ENCODE results near the gene GPATCH4. TPM values are rescaled to one million over a fixed set of nuclear protein-coding genes. Genes with fewer than 3 reads are reported as not detected.
A peak's percentile ranks its signal among the peaks of the same experiment; 100 is the strongest.

Gene GPATCH4
- total RNA-seq, 1 experiment from 2014 or later, result 37.3 TPM

DNA sequence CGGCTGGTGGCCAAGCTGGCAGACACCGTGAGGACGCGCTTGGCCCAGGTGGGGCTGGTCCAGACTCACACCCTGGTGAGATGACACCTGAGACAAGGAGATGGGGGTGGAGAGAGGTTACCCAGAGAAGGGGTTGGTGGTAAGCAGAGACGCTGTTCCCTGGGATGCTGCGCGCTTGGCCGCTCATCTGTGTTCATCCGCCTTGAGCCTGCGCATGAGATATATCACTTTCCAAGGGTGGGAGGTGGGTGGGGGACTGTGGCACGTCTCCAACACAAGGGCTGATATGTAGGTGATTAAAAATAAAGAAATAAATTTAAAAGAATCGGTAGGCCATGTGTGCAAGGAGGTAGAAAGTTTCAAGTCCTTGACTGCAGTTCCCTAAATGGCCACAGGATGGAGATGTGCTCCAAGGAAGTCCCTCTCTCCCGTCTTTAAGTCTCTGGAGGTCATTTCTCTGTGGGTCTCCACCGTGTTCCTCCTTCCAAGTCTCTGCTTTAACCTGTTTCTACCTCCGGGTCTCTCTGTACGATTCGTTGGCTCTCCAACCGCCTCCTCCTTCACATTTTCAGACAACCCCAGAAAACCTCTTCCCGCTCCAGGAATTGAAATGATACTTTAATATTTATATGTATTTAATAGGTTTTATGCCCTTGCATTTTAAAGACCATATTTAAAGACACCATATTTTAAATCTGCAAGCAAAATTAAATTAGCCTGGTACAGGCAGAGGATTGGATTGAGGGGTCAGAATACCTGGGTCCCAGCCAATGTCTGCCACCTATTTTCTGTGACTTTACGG, 17.3 kb downstream of the GPATCH4 start:
- Histone ChIP-seq H3K27ac (ENCODE audit: low read length) (no peak overlapping the region), H3K27me3 (ENCODE audit: low read length) (no peaks in the 10 kb centered on the region), H3K9me3 (ENCODE audit: low read length) (no peaks in the 10 kb centered on the region), H3K4me2 (ENCODE audit: low read length) (no peak overlapping the region), H3F3A (ENCODE audit: low read length, unreplicated experiment) (no peaks in the 10 kb centered on the region), H3K9me2 (replicated peaks; ENCODE audit: low read length) (no peaks in the 10 kb centered on the region), H3K79me2 (ENCODE audit: low read length) (no peaks in the 10 kb centered on the region), H3K4me1 (ENCODE audit: insufficient read depth, low read length) (no peaks in the 10 kb centered on the region), H2AFZ (ENCODE audit: low read length) (peak overlapping the region; percentile 36; the same call in 1 of the 2 replicates), H3K36me3 (ENCODE audit: low read depth, low read length) (no peaks in the 10 kb centered on the region), H3K4me3 (ENCODE audit: low read length) (no peak overlapping the region), H4K20me1 (ENCODE audit: low read length) (no peaks in the 10 kb centered on the region), H3K9ac (ENCODE audit: low read length) (no peak overlapping the region)
- no TSS peak for BruUV-seq (replicated peaks)
- TF ChIP-seq, protein P1, sequence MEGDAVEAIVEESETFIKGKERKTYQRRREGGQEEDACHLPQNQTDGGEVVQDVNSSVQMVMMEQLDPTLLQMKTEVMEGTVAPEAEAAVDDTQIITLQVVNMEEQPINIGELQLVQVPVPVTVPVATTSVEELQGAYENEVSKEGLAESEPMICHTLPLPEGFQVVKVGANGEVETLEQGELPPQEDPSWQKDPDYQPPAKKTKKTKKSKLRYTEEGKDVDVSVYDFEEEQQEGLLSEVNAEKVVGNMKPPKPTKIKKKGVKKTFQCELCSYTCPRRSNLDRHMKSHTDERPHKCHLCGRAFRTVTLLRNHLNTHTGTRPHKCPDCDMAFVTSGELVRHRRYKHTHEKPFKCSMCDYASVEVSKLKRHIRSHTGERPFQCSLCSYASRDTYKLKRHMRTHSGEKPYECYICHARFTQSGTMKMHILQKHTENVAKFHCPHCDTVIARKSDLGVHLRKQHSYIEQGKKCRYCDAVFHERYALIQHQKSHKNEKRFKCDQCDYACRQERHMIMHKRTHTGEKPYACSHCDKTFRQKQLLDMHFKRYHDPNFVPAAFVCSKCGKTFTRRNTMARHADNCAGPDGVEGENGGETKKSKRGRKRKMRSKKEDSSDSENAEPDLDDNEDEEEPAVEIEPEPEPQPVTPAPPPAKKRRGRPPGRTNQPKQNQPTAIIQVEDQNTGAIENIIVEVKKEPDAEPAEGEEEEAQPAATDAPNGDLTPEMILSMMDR (conservative IDR thresholded peaks at IDR 0.05; ENCODE audit: low read depth, low read length), result peak; percentile 88
- TF ChIP-seq EZH2 (IDR thresholded peaks at IDR 0.05; ENCODE audit: low read length, unreplicated experiment), result no peak
- DNase-seq (peak; percentile 95), ATAC-seq (peak; percentile 74)
- POLR2A ChIA-PET (ENCODE audit: unreplicated experiment), result no interaction called here
- CTCF ChIA-PET, result interaction anchor here (0.6 kb wide), 1 partner anchor 83 kb away, joined by 4 read pairs; no protein-coding TSS in a partner anchor
- intact Hi-C loops (cut with micrococcal nuclease), result loop anchor here (1.0 kb wide), 1 partner anchor 24 kb away; no protein-coding TSS in a partner anchor

DNA sequence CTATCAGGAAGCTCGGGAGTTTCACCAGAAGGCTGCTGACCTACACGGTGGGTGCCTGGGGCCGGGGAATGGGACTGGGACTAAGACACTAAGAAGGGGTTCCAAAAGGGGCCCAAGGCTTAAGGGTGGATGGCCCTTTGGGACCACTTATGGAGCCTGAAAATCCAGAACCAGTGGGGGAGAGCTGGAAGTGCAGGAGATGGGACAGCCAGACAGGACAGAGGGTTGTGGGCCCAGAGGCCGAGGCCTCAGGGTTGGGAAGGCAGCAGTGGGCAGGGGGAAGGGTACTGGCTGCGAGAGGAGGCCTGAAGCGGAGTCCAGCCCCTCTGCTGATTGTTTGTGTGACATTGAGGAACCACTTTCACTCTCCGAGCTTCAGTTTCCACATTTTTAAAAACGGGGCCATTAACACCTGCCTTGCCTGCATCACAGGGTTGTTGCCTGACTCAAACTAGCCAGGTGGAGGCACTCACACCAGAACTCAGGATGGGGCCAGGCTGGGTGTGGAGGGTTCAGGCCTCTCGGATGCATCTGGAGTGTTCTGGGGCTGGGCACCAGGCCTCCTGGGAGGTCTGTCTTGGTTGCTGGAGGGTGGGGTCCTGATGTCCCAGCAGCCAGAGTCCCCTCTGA, 18.8 kb downstream of the GPATCH4 start:
- Histone ChIP-seq H3F3A (ENCODE audit: low read length, unreplicated experiment) (no peaks in the 10 kb centered on the region), H3K9me3 (ENCODE audit: low read length) (no peaks in the 10 kb centered on the region), H3K4me3 (ENCODE audit: low read length) (no peak overlapping the region), H4K20me1 (ENCODE audit: low read length) (no peaks in the 10 kb centered on the region), H3K27ac (ENCODE audit: low read length) (no peak overlapping the region), H3K27me3 (ENCODE audit: low read length) (no peaks in the 10 kb centered on the region), H3K9me2 (replicated peaks; ENCODE audit: low read length) (no peaks in the 10 kb centered on the region), H2AFZ (ENCODE audit: low read length) (no peak overlapping the region), H3K9ac (ENCODE audit: low read length) (no peak overlapping the region), H3K4me2 (ENCODE audit: low read length) (no peak overlapping the region), H3K4me1 (ENCODE audit: insufficient read depth, low read length) (no peaks in the 10 kb centered on the region), H3K36me3 (ENCODE audit: low read depth, low read length) (no peaks in the 10 kb centered on the region), H3K79me2 (ENCODE audit: low read length) (no peaks in the 10 kb centered on the region)
- intact Hi-C loops (cut with micrococcal nuclease), result no loop called here
- POLR2A ChIA-PET (ENCODE audit: unreplicated experiment), result no interaction called here
- CTCF ChIA-PET, result no interaction called here
- TF ChIP-seq, protein P1 (conservative IDR thresholded peaks at IDR 0.05; ENCODE audit: low read depth, low read length), result no peak
- TF ChIP-seq EZH2phosphoT487 (IDR thresholded peaks at IDR 0.05; ENCODE audit: borderline replicate concordance, low read length), result no peak
- TF ChIP-seq EZH2 (IDR thresholded peaks at IDR 0.05; ENCODE audit: low read length, unreplicated experiment), result no peak
- DNase-seq (no peak), ATAC-seq (no peak)
- no TSS peak for BruUV-seq (replicated peaks)

All from PC-3 (cell line).